HUES64 (cell line): ENCODE results near the gene NEGR1.

Experiments used
- H3K27ac ChIP-seq: 2 replicates; pipeline ENCODE4 v1.7.0; 2013; ENCODE audit warnings: low read depth, low read length, inconsistent platforms
- H3K27me3 ChIP-seq: 2 replicates; pipeline ENCODE4 v1.6.1; 2013; ENCODE audit warnings: mild to moderate bottlenecking, low read length; ENCODE audit not compliant: insufficient read depth
- H3K36me3 ChIP-seq: 2 replicates; pipeline ENCODE4 v1.6.1; 2013; ENCODE audit warnings: mild to moderate bottlenecking, low read length; ENCODE audit not compliant: insufficient read depth
- H3K4me1 ChIP-seq: 2 replicates; pipeline ENCODE4 v1.6.1; 2013; ENCODE audit warnings: mild to moderate bottlenecking, low read length, moderate library complexity; ENCODE audit not compliant: insufficient read depth
- H3K4me3 ChIP-seq: 2 replicates; pipeline ENCODE4 v1.5.1; 2013; ENCODE audit warnings: mild to moderate bottlenecking, low read length, moderate library complexity
- H3K9ac ChIP-seq: 2 replicates; pipeline ENCODE4 v1.6.1; 2013; ENCODE audit warnings: mild to moderate bottlenecking, low read depth, low read length
- H3K9me3 ChIP-seq: 2 replicates; pipeline ENCODE4 v1.6.1; 2013; ENCODE audit warnings: low read depth, low read length; ENCODE audit not compliant: insufficient read depth
- WGBS: fragments of 150-250, 120-280 bp; methylation state at CpG from one replicate; pipeline ENCODE4 v1.1.7; 2013; ENCODE audit warnings: missing lambda C conversion rate; 5-methylcytosine and 5-hydroxymethylcytosine counted together

The NEGR1 gene

GRCh38 chr1:71511505-71511904 is 770.8 kb downstream of the NEGR1 start:
- Histone ChIP-seq H3K9ac (no peak overlapping the region), H3K4me3 (no peak overlapping the region), H3K36me3 (no peaks in the 10 kb centered on the region), H3K4me1 (no peaks in the 10 kb centered on the region), H3K27ac (no peak overlapping the region), H3K27me3 (no peaks in the 10 kb centered on the region), H3K9me3 (peaks cover 11% of the 10 kb centered on the region; the same call in 1 of the 2 replicates)

GRCh38 chr1:71510725-71511124 is 771.6 kb downstream of the NEGR1 start:
- Histone ChIP-seq H3K27me3 (no peaks in the 10 kb centered on the region), H3K9ac (no peak overlapping the region), H3K4me3 (no peak overlapping the region), H3K27ac (no peak overlapping the region), H3K9me3 (peaks cover 14% of the 10 kb centered on the region; the same call in 1 of the 2 replicates), H3K4me1 (no peaks in the 10 kb centered on the region), H3K36me3 (no peaks in the 10 kb centered on the region)
- 100% methylated on average over 1 of the region's 1 CpG for WGBS

GRCh38 chr1:71509051-71509595 is 773.2 kb downstream of the NEGR1 start:
- Histone ChIP-seq H3K27me3 (no peaks in the 10 kb centered on the region), H3K27ac (no peak overlapping the region), H3K9me3 (peaks cover 14% of the 10 kb centered on the region; the same call in 1 of the 2 replicates), H3K9ac (no peak overlapping the region), H3K36me3 (no peaks in the 10 kb centered on the region), H3K4me1 (no peaks in the 10 kb centered on the region), H3K4me3 (no peak overlapping the region)
- 89% methylated on average over 4 of the region's 4 CpGs for WGBS

- Histone ChIP-seq H3K4me1 (no peaks in the 10 kb centered on the region), H3K9me3 (0 out of 2 replicates have a peak, but pooled peaks cover 7% of the 10 kb centered on the region), H3K9ac (no peak overlapping the region), H3K4me3 (no peak overlapping the region), H3K27ac (no peak overlapping the region), H3K27me3 (no peaks in the 10 kb centered on the region), H3K36me3 (no peaks in the 10 kb centered on the region)
- 89% methylated on average over 6 of the region's 6 CpGs for WGBS
These were observed 780.3 kb downstream of the NEGR1 start for GRCh38 chr1:71502006-71502405.

- Histone ChIP-seq H3K27ac (no peak overlapping the region), H3K4me3 (no peak overlapping the region), H3K27me3 (no peaks in the 10 kb centered on the region), H3K36me3 (no peaks in the 10 kb centered on the region), H3K9ac (no peak overlapping the region), H3K9me3 (no peaks in the 10 kb centered on the region), H3K4me1 (no peaks in the 10 kb centered on the region)
These were observed 783.8 kb downstream of the NEGR1 start for GRCh38 chr1:71498542-71498941.

GRCh38 chr1:71494163-71494562 is 788.2 kb downstream of the NEGR1 start:
- H3K4me1 ChIP-seq: no peaks in the 10 kb centered on the region; the same call in 1 of the 2 replicates
- H3K9me3 ChIP-seq: no peaks in the 10 kb centered on the region
- no peaks in the 10 kb centered on the region for H3K36me3 ChIP-seq
- no peak overlapping the region for H3K4me3 ChIP-seq
- H3K9ac ChIP-seq: no peak overlapping the region
- no peak overlapping the region for H3K27ac ChIP-seq
- H3K27me3 ChIP-seq: no peaks in the 10 kb centered on the region

GRCh38 chr1:71492298-71493041 is 789.9 kb downstream of the NEGR1 start:
- no peak overlapping the region for H3K4me3 ChIP-seq
- no peaks in the 10 kb centered on the region for H3K36me3 ChIP-seq
- no peaks in the 10 kb centered on the region for H3K9me3 ChIP-seq
- H3K4me1 ChIP-seq: no peaks in the 10 kb centered on the region; the same call in 1 of the 2 replicates
- H3K27ac ChIP-seq: no peak overlapping the region
- no peak overlapping the region for H3K9ac ChIP-seq
- H3K27me3 ChIP-seq: no peaks in the 10 kb centered on the region
- 89% methylated on average over 6 of the region's 7 CpGs for WGBS

GRCh38 chr1:71490432-71490831 is 791.9 kb downstream of the NEGR1 start:
- Histone ChIP-seq H3K9ac (no peak overlapping the region), H3K4me1 (no peaks in the 10 kb centered on the region; the same call in 1 of the 2 replicates), H3K4me3 (no peak overlapping the region), H3K27me3 (no peaks in the 10 kb centered on the region), H3K9me3 (no peaks in the 10 kb centered on the region), H3K36me3 (no peaks in the 10 kb centered on the region), H3K27ac (no peak overlapping the region)
- 81% methylated on average over 5 of the region's 5 CpGs for WGBS

- Histone ChIP-seq H3K4me3 (no peak overlapping the region), H3K9ac (no peak overlapping the region), H3K27me3 (no peaks in the 10 kb centered on the region), H3K9me3 (no peaks in the 10 kb centered on the region), H3K36me3 (no peaks in the 10 kb centered on the region), H3K4me1 (no peaks in the 10 kb centered on the region; the same call in 1 of the 2 replicates), H3K27ac (no peak overlapping the region)
- 83% methylated on average over 2 of the region's 3 CpGs for WGBS
These were observed 793.6 kb downstream of the NEGR1 start for GRCh38 chr1:71488555-71489252.

- Histone ChIP-seq H3K4me1 (no peaks in the 10 kb centered on the region; the same call in 1 of the 2 replicates), H3K9me3 (peaks cover 10% of the 10 kb centered on the region; the same call in 1 of the 2 replicates), H3K27me3 (no peaks in the 10 kb centered on the region), H3K4me3 (no peak overlapping the region), H3K27ac (no peak overlapping the region), H3K36me3 (no peaks in the 10 kb centered on the region), H3K9ac (no peak overlapping the region)
- WGBS: 83% methylated on average over 1 of the region's 2 CpGs
These were observed 809.0 kb downstream of the NEGR1 start for GRCh38 chr1:71473331-71473730.

- peaks cover 7% of the 10 kb centered on the region; the same call in 1 of the 2 replicates for H3K27me3 ChIP-seq
- H3K4me3 ChIP-seq: no peak overlapping the region
- H3K27ac ChIP-seq: no peak overlapping the region
- no peaks in the 10 kb centered on the region for H3K36me3 ChIP-seq
- no peaks in the 10 kb centered on the region for H3K9me3 ChIP-seq
- 96% methylated on average over 1 of the region's 2 CpGs for WGBS
- H3K9ac ChIP-seq: no peak overlapping the region
- H3K4me1 ChIP-seq: peaks cover 30% of the 10 kb centered on the region
These were observed 817.2 kb downstream of the NEGR1 start for GRCh38 chr1:71465093-71465492.
